SH-SY5Y (cell line): ENCODE measurements around the gene KY.

Experiments
- GATA2 ChIP-seq: IDR thresholded peaks from 2 replicates; pipeline ENCODE4 v1.6.1; 2011; ENCODE audit warnings: mild to moderate bottlenecking, low read depth, low read length
- GATA3 ChIP-seq: IDR thresholded peaks from 2 replicates; pipeline ENCODE4 v1.6.1; 2011; ENCODE audit warnings: low read depth, mild to moderate bottlenecking, low read length, moderate library complexity

DNA sequence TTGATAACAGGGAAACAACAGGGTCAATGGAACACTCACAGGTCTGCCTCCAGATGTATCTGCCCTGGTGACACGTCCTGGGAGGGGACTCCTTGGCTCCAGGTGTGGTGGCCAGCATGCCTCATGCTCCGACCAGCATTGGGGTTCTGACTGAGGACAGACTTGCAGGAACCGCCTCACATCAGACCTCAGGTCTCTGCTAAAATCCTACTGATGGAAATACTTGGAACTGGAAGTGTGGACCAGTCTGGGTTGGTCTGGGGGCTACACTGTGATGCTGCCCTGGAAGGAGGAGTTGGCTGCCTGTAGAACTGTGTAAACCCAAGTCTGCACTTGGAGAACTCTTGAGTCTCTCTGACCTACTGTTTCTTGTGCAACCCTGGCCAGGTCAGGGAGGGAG is 17.1 kb upstream of the KY start:
- TF ChIP-seq GATA2: no peak
- no peak for TF ChIP-seq GATA3
